Measurements from ENCODE around the gene KLHL24. TPM values are rescaled to one million over a fixed set of nuclear protein-coding genes. Genes with fewer than 3 reads are reported as not detected.

The KLHL24 gene
- total RNA-seq, 4 donors from 2014 or later, result 94.8 to 148 (median 126) TPM

DNA sequence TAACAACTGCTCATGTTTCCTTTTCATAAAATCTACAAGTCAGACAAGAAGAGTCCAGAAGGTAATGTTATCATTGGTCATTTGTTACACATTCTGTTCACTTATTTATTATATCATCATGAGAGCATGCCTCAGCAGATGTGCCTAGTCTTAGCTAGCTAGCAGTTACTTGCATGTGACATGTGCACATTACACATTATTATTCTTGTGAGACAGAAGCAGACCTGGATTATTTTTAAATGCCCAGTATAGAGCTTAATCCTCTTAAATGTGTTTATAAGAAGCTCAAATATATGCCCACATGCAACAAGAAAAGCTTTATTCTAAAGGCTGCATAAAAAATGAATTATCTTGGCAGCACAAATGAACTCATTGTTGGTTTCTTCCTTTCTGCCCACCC lies 74.8 kb downstream of the KLHL24 start:
- Histone ChIP-seq H3K4me1 (peaks cover 0 to 8% (median 0%) of the 10 kb centered on the region in 3 donors), H3K27ac (no peak overlapping the region), H3K36me3 (no peaks in the 10 kb centered on the region), H3K4me3 (no peak overlapping the region), H3K9me3 (no peaks in the 10 kb centered on the region), H3K27me3 (no peaks in the 10 kb centered on the region)
- TF ChIP-seq POLR2AphosphoS5 (IDR thresholded peaks at IDR 0.05) (no peak), POLR2A (IDR thresholded peaks at IDR 0.05) (no peak), EP300 (IDR thresholded peaks at IDR 0.05) (no peak)
- TF ChIP-seq, protein P1, sequence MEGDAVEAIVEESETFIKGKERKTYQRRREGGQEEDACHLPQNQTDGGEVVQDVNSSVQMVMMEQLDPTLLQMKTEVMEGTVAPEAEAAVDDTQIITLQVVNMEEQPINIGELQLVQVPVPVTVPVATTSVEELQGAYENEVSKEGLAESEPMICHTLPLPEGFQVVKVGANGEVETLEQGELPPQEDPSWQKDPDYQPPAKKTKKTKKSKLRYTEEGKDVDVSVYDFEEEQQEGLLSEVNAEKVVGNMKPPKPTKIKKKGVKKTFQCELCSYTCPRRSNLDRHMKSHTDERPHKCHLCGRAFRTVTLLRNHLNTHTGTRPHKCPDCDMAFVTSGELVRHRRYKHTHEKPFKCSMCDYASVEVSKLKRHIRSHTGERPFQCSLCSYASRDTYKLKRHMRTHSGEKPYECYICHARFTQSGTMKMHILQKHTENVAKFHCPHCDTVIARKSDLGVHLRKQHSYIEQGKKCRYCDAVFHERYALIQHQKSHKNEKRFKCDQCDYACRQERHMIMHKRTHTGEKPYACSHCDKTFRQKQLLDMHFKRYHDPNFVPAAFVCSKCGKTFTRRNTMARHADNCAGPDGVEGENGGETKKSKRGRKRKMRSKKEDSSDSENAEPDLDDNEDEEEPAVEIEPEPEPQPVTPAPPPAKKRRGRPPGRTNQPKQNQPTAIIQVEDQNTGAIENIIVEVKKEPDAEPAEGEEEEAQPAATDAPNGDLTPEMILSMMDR (IDR thresholded peaks at IDR 0.05), result no peak
- no peak for ATAC-seq

DNA sequence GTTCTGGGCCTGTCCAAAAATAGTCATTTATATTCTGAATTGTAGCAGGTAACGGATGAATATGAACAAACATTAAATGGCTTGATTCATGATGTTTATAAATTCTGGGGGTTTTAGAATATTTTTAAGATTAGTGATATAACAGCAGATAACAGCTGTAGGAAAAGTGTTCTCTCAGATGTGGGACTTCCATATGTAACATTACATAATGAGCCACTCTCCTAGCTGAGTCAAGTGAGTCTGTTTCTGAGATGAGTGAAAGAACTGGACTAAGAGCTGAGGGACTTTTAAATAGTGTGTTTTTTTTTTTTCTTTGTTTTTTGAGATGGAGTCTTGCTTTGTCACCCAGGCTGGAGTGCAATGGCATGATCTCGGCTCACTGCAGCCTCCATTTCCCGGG lies 76.1 kb downstream of the KLHL24 start:
- Histone ChIP-seq H3K36me3 (peaks cover 0 to 11% of the 10 kb centered on the region in 2 donors), H3K4me1 (peaks cover 0 to 8% (median 0%) of the 10 kb centered on the region in 3 donors), H3K27me3 (no peaks in the 10 kb centered on the region), H3K9me3 (no peaks in the 10 kb centered on the region), H3K27ac (no peak overlapping the region), H3K4me3 (no peak overlapping the region)
- no peak for ATAC-seq
- WGBS, 2 donors (ENCODE audit: low coverage in 1 of 2), result 89 to 94% methylated on average over 1 to 3 of the region's 3 CpGs
- TF ChIP-seq, protein P1 (IDR thresholded peaks at IDR 0.05), result no peak
- no peak for TF ChIP-seq POLR2A (IDR thresholded peaks at IDR 0.05)
- TF ChIP-seq POLR2AphosphoS5 (IDR thresholded peaks at IDR 0.05), result no peak
- TF ChIP-seq EP300 (IDR thresholded peaks at IDR 0.05), result no peak

GRCh38 chr3:183714622-183715021 lies 79.2 kb downstream of the KLHL24 start:
- Histone ChIP-seq H3K27me3 (no peaks in the 10 kb centered on the region), H3K4me3 (no peak overlapping the region), H3K9me3 (no peaks in the 10 kb centered on the region), H3K4me1 (peaks cover 0 to 8% (median 0%) of the 10 kb centered on the region in 3 donors), H3K27ac (no peak overlapping the region), H3K36me3 (peaks cover 0 to 40% of the 10 kb centered on the region in 2 donors)
- TF ChIP-seq POLR2AphosphoS5 (IDR thresholded peaks at IDR 0.05) (no peak), EP300 (IDR thresholded peaks at IDR 0.05) (no peak), POLR2A (IDR thresholded peaks at IDR 0.05) (no peak)
- TF ChIP-seq, protein P1 (IDR thresholded peaks at IDR 0.05), result no peak
- no peak for ATAC-seq

GRCh38 chr3:183718012-183718411 lies 82.6 kb downstream of the KLHL24 start:
- Histone ChIP-seq H3K27ac (no peak overlapping the region), H3K4me1 (no peaks in the 10 kb centered on the region), H3K27me3 (no peaks in the 10 kb centered on the region), H3K36me3 (peaks cover 0 to 67% of the 10 kb centered on the region in 2 donors), H3K4me3 (no peak overlapping the region), H3K9me3 (no peaks in the 10 kb centered on the region)
- 83 to 89% methylated on average over 3 of the region's 3 CpGs for WGBS, 2 donors (ENCODE audit: low coverage in 1 of 2)
- no peak for ATAC-seq
- TF ChIP-seq EP300 (IDR thresholded peaks at IDR 0.05), result no peak
- TF ChIP-seq POLR2A (IDR thresholded peaks at IDR 0.05), result no peak

- H3K36me3 ChIP-seq, result peaks cover 0 to 85% of the 10 kb centered on the region in 2 donors
- 75 to 84% methylated on average over 5 to 6 of the region's 6 CpGs for WGBS, 2 donors (ENCODE audit: low coverage in 1 of 2)
- ATAC-seq, result no peak
These were observed 90.0 kb downstream of the KLHL24 start for GRCh38 chr3:183725387-183725786.

More at GRCh38 chr3:183725387-183725786, 90.0 kb downstream of the KLHL24 start:
- no peak for TF ChIP-seq EP300 (IDR thresholded peaks at IDR 0.05)
- TF ChIP-seq POLR2AphosphoS5 (IDR thresholded peaks at IDR 0.05), result no peak
- no peak for TF ChIP-seq POLR2A (IDR thresholded peaks at IDR 0.05)
- TF ChIP-seq, protein P1 (IDR thresholded peaks at IDR 0.05), result no peak
- Histone ChIP-seq H3K9me3 (no peaks in the 10 kb centered on the region), H3K27me3 (no peaks in the 10 kb centered on the region), H3K27ac (no peak overlapping the region), H3K4me1 (no peaks in the 10 kb centered on the region), H3K4me3 (no peak overlapping the region)
